GM21526 (cell line): ENCODE data around the gene UBXN2A.
"Not testable (repeated sequence)": the region's sequence is repeated elsewhere in the genome, so short reads cannot be mapped to it uniquely, and the experiment has no call there.

Source experiments
- ATAC-seq: cut with Tn5 transposase; IDR thresholded peaks from one replicate; pipeline ENCODE4 v1.9.1; 2021; ENCODE audit warnings: moderate library complexity; ENCODE audit not compliant: unreplicated experiment, low FRiP score

UBXN2A gene

GRCh38 chr2:23940718-23941620, 706 bp downstream of the UBXN2A start:
- ATAC-seq, result peak; percentile 67

GRCh38 chr2:23941644-23942043, 1.4 kb downstream of the UBXN2A start:
- no peak for ATAC-seq

- no peak for ATAC-seq
Observed at GRCh38 chr2:23943666-23944065, 3.4 kb downstream of the UBXN2A start.

GRCh38 chr2:23944527-23944926, 4.3 kb downstream of the UBXN2A start:
- ATAC-seq, result no peak

GRCh38 chr2:23944976-23945375, 4.7 kb downstream of the UBXN2A start:
- no peak for ATAC-seq

- no peak for ATAC-seq
Observed at GRCh38 chr2:23947350-23947749, 7.1 kb downstream of the UBXN2A start.

GRCh38 chr2:23952558-23952957, 12.3 kb downstream of the UBXN2A start:
- not testable (repeated sequence) for ATAC-seq

GRCh38 chr2:23953625-23954024, 13.4 kb downstream of the UBXN2A start:
- ATAC-seq, result no peak

- peak; percentile 69 for ATAC-seq
Observed at GRCh38 chr2:23954325-23955014, 14.2 kb downstream of the UBXN2A start.

- no peak for ATAC-seq
Observed at GRCh38 chr2:23967846-23968245, 27.6 kb downstream of the UBXN2A start.

- ATAC-seq, result no peak
Observed at GRCh38 chr2:23976883-23977282, 36.6 kb downstream of the UBXN2A start.

GRCh38 chr2:23988371-23988770, 48.1 kb downstream of the UBXN2A start:
- no peak for ATAC-seq

- ATAC-seq, result no peak
Observed at GRCh38 chr2:23992931-23993330, 52.7 kb downstream of the UBXN2A start.

- ATAC-seq, result no peak
Observed at GRCh38 chr2:23993736-23994269, 53.5 kb downstream of the UBXN2A start.

GRCh38 chr2:23994567-23994966, 54.3 kb downstream of the UBXN2A start:
- no peak for ATAC-seq

GRCh38 chr2:24007693-24008092, 67.4 kb downstream of the UBXN2A start:
- no peak for ATAC-seq

GRCh38 chr2:24008672-24009366, 68.6 kb downstream of the UBXN2A start:
- no peak for ATAC-seq

- no peak for ATAC-seq
Observed at GRCh38 chr2:24009367-24009679, 69.1 kb downstream of the UBXN2A start.

GRCh38 chr2:24009680-24010476, 69.6 kb downstream of the UBXN2A start, which contains the start of gene MFSD2B:
Gene MFSD2B, plus strand, starts transcription at chr2:24010085. Its CDS starts 12 bp downstream, at chr2:24010097.
- ATAC-seq, result no peak
